Astrocyte (in vitro differentiated cells and primary cell): ENCODE data around the gene CENPT.

Experiments
- CTCF ChIP-seq: IDR thresholded peaks from 2 replicates; pipeline ENCODE4 v1.5.1; 2011; ENCODE audit warnings: low read depth, mild to moderate bottlenecking, inconsistent platforms, low read length, moderate library complexity; ENCODE audit not compliant: insufficient read depth
- EZH2 ChIP-seq: IDR thresholded peaks from 2 replicates; pipeline ENCODE4 v1.6.1; 2012; ENCODE audit warnings: mild to moderate bottlenecking, low read length, inconsistent platforms; ENCODE audit not compliant: insufficient read depth

DNA sequence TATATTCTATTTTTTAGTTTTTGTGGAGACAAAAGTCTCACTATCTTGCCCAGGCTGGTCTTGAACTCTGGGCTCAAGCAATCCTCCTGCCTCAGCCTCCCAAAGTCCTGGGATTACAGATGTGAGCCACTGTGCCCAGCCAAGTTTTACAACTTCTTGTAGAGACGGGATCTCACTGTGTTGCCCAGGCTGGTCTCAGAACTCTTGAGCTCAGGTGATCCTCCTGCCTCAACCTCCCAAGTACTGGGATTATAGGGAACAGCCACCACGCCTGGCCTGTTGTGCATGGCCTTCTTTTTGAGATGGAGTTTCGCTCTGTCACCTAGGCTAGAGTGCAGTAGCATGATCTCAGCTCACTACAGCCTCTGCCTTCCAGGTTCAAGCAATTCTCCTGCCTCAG, 6.2 kb upstream of the CENPT start:
- TF ChIP-seq CTCF (no peak), EZH2 (no peak)
